T-helper 1 cell (primary cell): ENCODE measurements around the gene ZFYVE21.
A peak's percentile ranks its signal among the peaks of the same experiment; 100 is the strongest.

Experiments
- DNase-seq, 5 donors: peaks; one replicate each; pipeline ENCODE4 v3.0.0-alpha.2; 2012 to 2020

ZFYVE21 gene

DNA sequence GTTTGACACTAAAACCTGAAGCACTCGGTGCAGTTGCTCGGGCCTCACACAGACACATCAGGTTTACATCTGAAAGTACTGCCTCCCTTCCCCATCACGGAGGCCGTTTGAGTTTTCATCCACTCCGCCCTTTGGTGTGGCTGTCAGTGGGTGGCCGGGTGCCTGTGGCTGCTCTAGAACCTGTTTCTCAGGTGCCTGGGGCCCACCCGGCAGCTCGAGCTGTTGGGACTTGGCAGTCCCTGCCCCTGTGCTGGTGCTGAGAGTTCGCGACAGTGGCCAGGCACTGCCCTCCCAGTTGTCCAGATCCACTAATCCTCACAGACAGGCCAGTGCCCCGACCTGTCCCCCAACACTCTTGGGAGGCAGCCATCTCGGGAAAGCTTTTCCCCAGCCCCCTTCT, 22.7 kb upstream of the ZFYVE21 start:
- no peak for DNase-seq

- DNase-seq = no peak
These were observed 22.1 kb upstream of the ZFYVE21 start for GRCh38 chr14:103693515-103693914.

DNA sequence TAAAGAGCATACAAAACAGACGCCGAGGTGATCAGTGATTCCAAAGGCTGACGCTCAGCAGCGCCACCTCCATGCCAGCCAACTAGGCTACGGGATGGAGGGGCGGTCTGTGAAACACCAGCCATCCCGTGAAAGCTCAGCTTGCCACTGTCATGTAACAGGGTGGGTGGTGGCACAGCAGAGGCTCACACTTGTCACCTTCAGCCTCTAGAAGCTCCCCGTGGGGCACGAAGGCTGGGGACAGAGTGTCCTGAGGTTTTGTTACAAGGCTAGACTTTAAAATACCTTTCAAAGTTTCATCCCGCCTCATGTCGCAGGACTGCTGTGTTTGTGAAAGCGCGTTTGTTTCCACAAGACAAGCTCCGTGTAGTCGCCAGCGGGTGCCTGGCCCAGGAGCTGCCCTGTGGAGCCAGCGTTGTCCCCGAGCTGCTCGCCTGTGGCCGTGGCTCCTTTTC, 21.0 kb upstream of the ZFYVE21 start:
- DNase-seq = no peak

GRCh38 chr14:103695296-103696069, 20.1 kb upstream of the ZFYVE21 start:
- no peak for DNase-seq

DNA sequence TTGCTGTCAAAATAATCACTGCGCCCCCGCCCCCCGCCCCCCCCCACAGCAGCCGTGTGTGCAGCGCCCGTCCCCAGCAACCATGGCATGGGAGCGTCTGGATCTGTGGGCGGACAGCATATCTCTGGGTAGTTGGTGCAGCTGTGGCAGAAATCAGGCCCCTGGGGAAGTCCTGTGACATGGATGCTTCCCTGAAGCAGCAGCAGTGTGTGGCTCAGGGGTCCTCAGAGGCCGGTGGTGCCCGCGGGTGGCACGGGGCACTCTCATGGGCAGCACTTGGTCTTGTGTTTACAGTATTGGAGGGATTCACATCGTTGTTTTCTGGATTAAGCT, 19.6 kb upstream of the ZFYVE21 start:
- DNase-seq = no peak

GRCh38 chr14:103696466-103697071, 19.0 kb upstream of the ZFYVE21 start:
- DNase-seq = no peak

DNA sequence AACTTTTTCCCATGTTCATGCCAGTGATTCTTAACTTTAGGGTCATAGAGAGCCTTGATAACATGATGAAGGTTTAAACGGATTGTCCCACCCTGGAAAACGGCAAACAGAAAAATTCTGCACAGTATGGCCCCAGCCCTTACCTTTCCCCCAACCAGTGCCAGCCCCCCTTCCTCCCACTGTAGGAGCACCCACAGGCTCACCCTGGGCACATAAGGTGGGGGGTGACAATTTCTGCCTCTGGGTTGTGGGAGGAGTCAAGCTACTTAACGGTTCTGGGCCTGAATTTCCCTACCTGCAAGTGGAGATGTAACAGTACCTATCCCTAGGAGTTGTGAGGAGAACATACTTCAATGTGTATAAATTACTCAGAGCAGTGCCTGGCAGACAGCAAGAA, 18.4 kb upstream of the ZFYVE21 start:
- DNase-seq = no peak

DNA sequence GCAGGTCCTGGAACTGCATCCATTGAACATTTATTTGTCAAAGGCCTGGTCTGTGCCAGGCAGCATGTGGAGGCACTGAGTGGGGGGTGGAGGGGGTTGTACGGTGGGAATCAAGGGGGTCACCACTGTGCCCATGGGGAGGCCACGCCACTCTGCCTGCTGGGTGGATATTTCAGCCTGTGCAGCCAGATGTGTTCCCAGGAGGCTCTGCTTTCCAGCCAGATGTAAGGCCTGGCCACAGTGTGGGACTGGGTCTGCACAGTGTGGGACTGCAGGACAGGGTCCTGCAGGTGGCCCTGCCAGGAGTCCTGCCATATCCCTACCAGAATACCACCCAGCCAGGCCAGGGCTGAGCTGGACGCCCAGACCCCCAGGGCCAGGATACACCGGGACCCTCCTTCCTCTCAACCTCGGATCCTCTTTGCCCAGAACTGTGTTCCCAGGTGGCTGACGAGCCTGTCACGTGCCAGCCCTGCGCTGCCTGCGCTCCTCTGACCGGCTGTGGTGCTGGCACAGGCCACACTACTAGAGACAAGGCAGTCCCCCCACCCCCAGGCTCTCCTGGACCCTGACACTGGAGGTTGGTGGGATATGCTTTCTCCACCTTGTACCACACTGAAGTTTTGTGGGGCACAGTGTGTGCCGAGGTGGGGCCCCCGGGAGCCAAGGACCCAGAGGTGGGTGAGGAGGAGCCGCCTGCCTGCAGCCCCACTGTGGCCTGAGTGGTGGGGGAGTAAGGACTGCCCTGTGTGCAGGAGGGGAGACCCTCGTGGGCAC, 17.8 kb upstream of the ZFYVE21 start:
- no peak for DNase-seq

GRCh38 chr14:103698380-103699260, 17.0 kb upstream of the ZFYVE21 start:
- no peak for DNase-seq

DNA sequence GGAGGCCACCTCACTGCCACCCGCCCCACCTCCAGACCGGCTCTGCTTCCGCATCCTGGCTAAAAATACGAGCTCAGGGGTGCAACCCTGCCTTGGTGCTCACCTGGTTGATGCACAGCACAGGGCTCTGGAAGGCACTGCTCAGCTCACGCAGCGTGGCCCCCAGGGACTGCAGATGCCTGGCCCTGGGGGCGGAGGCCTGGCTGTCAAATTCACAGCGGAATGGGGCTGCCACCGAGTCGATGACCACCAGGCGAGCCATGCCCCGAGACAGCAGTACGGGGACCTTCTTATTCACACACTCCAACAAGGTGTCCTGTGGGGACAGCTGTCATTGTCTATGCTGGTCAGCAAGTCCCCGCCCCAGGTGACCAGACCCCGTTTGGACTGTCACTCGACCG, 16.3 kb upstream of the ZFYVE21 start:
- no peak for DNase-seq

- DNase-seq = no peak
These were observed 15.5 kb upstream of the ZFYVE21 start for GRCh38 chr14:103699901-103700752.

GRCh38 chr14:103700753-103701490, 14.7 kb upstream of the ZFYVE21 start:
- DNase-seq = peak in 1 of 5 donors; percentile 10

DNA sequence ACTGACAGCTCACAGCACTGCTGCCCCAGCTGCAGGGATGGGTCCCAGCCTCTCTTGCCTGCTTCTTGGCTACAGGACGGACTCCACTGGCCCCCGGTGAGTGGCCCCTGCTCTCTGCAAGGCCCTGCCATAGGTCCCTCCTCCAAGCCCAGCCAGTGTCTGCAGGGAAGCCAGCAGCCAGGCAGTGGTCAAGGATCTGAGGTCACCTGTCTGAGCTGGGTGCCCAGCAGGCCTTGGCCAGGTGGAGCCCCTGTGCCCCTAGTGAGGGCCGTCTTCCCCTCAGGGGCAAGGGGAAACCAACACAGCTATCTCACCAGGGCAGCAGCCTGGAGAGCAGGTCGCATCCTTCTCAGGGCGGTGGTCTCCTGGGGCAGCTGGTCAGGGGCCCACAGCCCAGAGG, 13.5 kb upstream of the ZFYVE21 start:
- DNase-seq = no peak

DNA sequence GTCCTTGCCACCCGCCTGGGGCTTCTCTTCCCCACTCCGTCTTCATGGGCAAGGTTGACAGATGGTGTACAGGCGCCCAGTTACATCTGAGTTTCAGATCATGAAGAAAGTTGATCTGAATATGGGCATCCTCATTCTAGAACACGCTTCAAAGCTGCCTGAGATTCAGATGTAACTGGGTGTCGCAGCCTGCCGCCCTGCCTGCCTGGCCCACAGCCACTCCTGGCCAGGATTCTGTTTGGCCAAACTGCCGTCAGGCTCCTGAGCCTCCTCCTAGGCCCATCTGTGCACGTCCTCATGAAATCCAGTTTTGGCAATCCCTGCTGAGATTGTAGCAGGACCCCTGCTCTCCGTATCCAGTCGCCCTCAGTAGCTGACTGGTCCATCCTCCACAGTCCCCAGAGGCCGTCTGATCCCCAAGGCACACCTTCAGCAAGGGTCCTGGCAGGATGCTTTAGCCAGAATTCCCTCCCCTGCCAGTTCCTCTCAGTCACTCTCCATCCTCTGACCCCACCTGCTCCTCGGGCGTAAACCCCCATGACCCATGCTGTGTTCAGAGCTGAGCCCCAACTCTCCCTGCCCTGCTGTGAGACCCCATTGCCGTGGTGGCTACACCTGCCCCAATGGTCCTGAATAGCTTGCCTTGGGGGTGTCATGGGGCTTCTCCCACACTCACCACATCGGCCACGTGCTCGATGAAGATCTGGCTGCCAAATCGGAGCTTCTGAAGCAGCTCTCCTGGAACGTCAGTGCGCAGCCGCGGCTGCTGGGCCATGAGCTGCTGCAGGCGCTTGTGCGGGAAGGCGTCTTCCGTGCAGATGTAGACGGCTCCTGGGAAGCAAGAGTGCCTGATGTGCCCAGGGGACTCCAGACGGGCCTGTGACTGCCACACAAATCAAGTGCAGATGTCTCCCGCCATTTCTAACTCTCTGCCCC, 12.8 kb upstream of the ZFYVE21 start:
- no peak for DNase-seq

GRCh38 chr14:103703433-103704385, 11.9 kb upstream of the ZFYVE21 start:
- no peak for DNase-seq

DNA sequence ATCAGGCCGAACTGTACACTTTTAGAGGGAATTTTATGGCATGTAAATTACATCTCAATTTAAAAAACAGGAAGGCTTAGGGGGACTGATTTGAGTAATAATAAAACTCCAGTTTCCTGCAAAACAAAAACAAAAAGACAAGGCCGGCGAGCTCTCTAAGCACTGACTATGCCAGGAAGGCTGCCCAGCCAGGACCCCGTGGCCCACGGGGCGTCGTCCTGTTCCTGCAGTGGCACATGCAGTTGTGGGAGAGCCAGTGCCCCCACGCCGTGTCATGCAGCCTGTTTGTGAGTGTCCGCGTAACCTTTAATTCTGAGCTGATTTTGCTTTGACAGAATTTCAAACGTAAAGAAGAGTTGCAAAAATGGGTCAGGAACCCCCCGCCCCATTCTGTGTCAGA, 10.9 kb upstream of the ZFYVE21 start:
- DNase-seq = no peak

GRCh38 chr14:103705118-103705503, 10.5 kb upstream of the ZFYVE21 start:
- no peak for DNase-seq

- DNase-seq = no peak
These were observed 9.9 kb upstream of the ZFYVE21 start for GRCh38 chr14:103705504-103706284.
